CD14-positive monocyte (primary cell): ENCODE measurements around the gene PLXND1. TPM values are rescaled to one million over a fixed set of nuclear protein-coding genes. Genes with fewer than 3 reads are reported as not detected.

ENCODE experiments used
- DNase-seq, 3 donors: peaks; one replicate each; pipeline ENCODE4 v3.0.0-alpha.2; 2011 to 2022
- H2AFZ ChIP-seq: 2 replicates; pipeline ENCODE4 v1.6.0; 2012; ENCODE audit warnings: mild to moderate bottlenecking, low read depth, low read length, inconsistent platforms; ENCODE audit not compliant: insufficient read depth, poor library complexity, severe bottlenecking
- H3K27ac ChIP-seq, 2 donors: 1 replicate in 1 of 2; 2 replicates in 1 of 2; pipeline ENCODE4 v1.5.1; 2012 to 2013; ENCODE audit warnings: low read length in 2 of 2, control low read depth in 1 of 2, inconsistent platforms in 1 of 2, low read depth in 1 of 2, mild to moderate bottlenecking in 1 of 2
- H3K27me3 ChIP-seq, 2 donors: one replicate each; pipeline versions ENCODE4 v1.6.0 to v1.6.1; 2011 to 2013; ENCODE audit warnings: low read length in 2 of 2; ENCODE audit not compliant: control insufficient read depth in 2 of 2, insufficient read depth in 2 of 2
- H3K36me3 ChIP-seq, 2 donors: replicated peaks in 1 of 2; 1 replicate in 1 of 2; 2 replicates in 1 of 2; pipeline versions ENCODE4 v1.5.1 to v1.6.1; 2012 to 2013; ENCODE audit warnings: low read length in 2 of 2, control low read depth in 1 of 2, inconsistent platforms in 1 of 2, mild to moderate bottlenecking in 1 of 2; ENCODE audit not compliant: insufficient read depth in 2 of 2, control insufficient read depth in 1 of 2
- H3K4me1 ChIP-seq, 2 donors: 1 replicate in 1 of 2; 2 replicates in 1 of 2; pipeline versions ENCODE4 v1.5.1 to v1.6.1; 2012 to 2013; ENCODE audit warnings: low read length in 2 of 2, control low read depth in 1 of 2, inconsistent platforms in 1 of 2, mild to moderate bottlenecking in 1 of 2, moderate library complexity in 1 of 2; ENCODE audit not compliant: insufficient read depth in 2 of 2, control insufficient read depth in 1 of 2
- H3K4me2 ChIP-seq: replicated peaks from 2 replicates; pipeline ENCODE3; 2012; ENCODE audit warnings: low read length, moderate library complexity, mild to moderate bottlenecking; ENCODE audit not compliant: poor library complexity, severe bottlenecking; ENCODE audit errors: extremely low read depth
- H3K4me3 ChIP-seq, 3 experiments: fragments of 200-600 bp in 1 of 3; sonication (generic) in 1 of 3; replicated peaks in 1 of 3; 1 replicate in 2 of 3; 2 replicates in 1 of 3; pipeline ENCODE4 v1.5.1; 2011 to 2013; ENCODE audit warnings: low read length in 3 of 3, mild to moderate bottlenecking in 3 of 3, control low read depth in 2 of 3, low read depth in 2 of 3, inconsistent platforms in 1 of 3, moderate library complexity in 1 of 3
- H3K79me2 ChIP-seq: 2 replicates; pipeline ENCODE4 v1.6.0; 2012; ENCODE audit warnings: mild to moderate bottlenecking, control low read depth, inconsistent platforms, low read length, moderate library complexity; ENCODE audit not compliant: insufficient read depth
- H3K9ac ChIP-seq: 2 replicates; pipeline ENCODE4 v1.6.0; 2017; ENCODE audit warnings: low read length, mild to moderate bottlenecking; ENCODE audit not compliant: insufficient read depth, poor library complexity, severe bottlenecking
- H3K9me3 ChIP-seq, 2 donors: replicated peaks in 1 of 2; 1 replicate in 1 of 2; 2 replicates in 1 of 2; pipeline versions ENCODE4 v1.5.1 to v1.6.1; 2012 to 2013; ENCODE audit warnings: low read length in 2 of 2, control low read depth in 1 of 2; ENCODE audit not compliant: control insufficient read depth in 1 of 2, insufficient read depth in 1 of 2
- H4K20me1 ChIP-seq: 2 replicates; pipeline ENCODE4 v1.6.0; 2012; ENCODE audit warnings: mild to moderate bottlenecking, low read length, control low read depth, moderate library complexity; ENCODE audit not compliant: insufficient read depth
- H3K27ac Mint-ChIP-seq, 7 donors: one replicate each; pipeline ENCODE4 v1.8.0; 2020; ENCODE audit warnings: mild to moderate bottlenecking in 7 of 7, mixed read lengths in 7 of 7, moderate library complexity in 6 of 7, inconsistent platforms in 2 of 7
- H3K27me3 Mint-ChIP-seq, 3 donors: one replicate each; pipeline ENCODE4 v1.8.0; 2021 to 2022; ENCODE audit warnings: low read depth in 3 of 3, mild to moderate bottlenecking in 3 of 3, mixed read lengths in 3 of 3, moderate library complexity in 3 of 3, inconsistent platforms in 1 of 3
- H3K36me3 Mint-ChIP-seq, 2 donors: one replicate each; pipeline ENCODE4 v1.8.0; 2020; ENCODE audit warnings: mixed read lengths in 2 of 2, inconsistent platforms in 1 of 2, mild to moderate bottlenecking in 1 of 2
- H3K4me1 Mint-ChIP-seq: one replicate; pipeline ENCODE4 v1.8.0; 2020; ENCODE audit warnings: mild to moderate bottlenecking, mixed read lengths
- H3K4me3 Mint-ChIP-seq, 2 donors: one replicate each; pipeline ENCODE4 v1.8.0; 2020; ENCODE audit warnings: mild to moderate bottlenecking in 2 of 2, mixed read lengths in 2 of 2, moderate library complexity in 1 of 2
- H3K9me3 Mint-ChIP-seq, 7 donors: one replicate each; pipeline ENCODE4 v1.8.0; 2020 to 2022; ENCODE audit warnings: mixed read lengths in 7 of 7, mild to moderate bottlenecking in 6 of 7, moderate library complexity in 6 of 7, inconsistent platforms in 2 of 7
- CTCF ChIP-seq: fragments of 200-600 bp; IDR thresholded peaks from one replicate; pipeline ENCODE4 v1.8.0; 2022; ENCODE audit warnings: antibody characterized with exemption, mild to moderate bottlenecking
- WGBS: methylation state at CpG from one replicate; pipeline ENCODE4 v1.1.5; 2013; ENCODE audit warnings: missing lambda C conversion rate; ENCODE audit not compliant: insufficient coverage; 5-methylcytosine and 5-hydroxymethylcytosine counted together
- intact Hi-C, 2 donors: fragments of 100-400 bp; cut with micrococcal nuclease; formaldehyde crosslinking; loops; one replicate each; pipeline versions ENCODE4 v1.15.0 to v1.15.1; 2023
- polyA plus RNA-seq, 3 donors: library from polyadenylated mRNA; depleted of rRNA in 1 of 3; unstranded in 2 of 3; stranded (reverse) in 1 of 3; fragments of 300-500 nt in 2 of 3; fragments of >200 nt in 1 of 3; fragmentation: Illumina TruSeq in 2 of 3; gene quantifications; 1 replicate in 2 of 3; 2 replicates in 1 of 3; pipeline ENCODE4 v1.2.3, GENCODE V29; 2012 to 2021

PLXND1 gene
- polyA plus RNA-seq, 3 donors: 7.1 to 170 (median 9.9) TPM

- no peak for DNase-seq
- Histone ChIP-seq H3K79me2 (no peaks in the 10 kb centered on the region), H3K4me1 (no peaks in the 10 kb centered on the region), H3K9me3 (no peaks in the 10 kb centered on the region), H4K20me1 (no peaks in the 10 kb centered on the region), H3K27ac (no peak overlapping the region), H3K4me2 (no peak overlapping the region), H3K27me3 (no peaks in the 10 kb centered on the region), H3K36me3 (no peaks in the 10 kb centered on the region), H3K9ac (no peak overlapping the region), H2AFZ (no peak overlapping the region), H3K4me3 (no peak overlapping the region)
- Mint-ChIP-seq H3K27me3 (peaks cover 3 to 5% (median 4%) of the 10 kb centered on the region in 3 donors), H3K9me3 (no peaks in the 10 kb centered on the region), H3K4me1 (peaks cover 1% of the 10 kb centered on the region), H3K4me3 (no peak overlapping the region), H3K27ac (no peak overlapping the region), H3K36me3 (no peaks in the 10 kb centered on the region)
- WGBS: 96% methylated on average over 8 of the region's 8 CpGs
- intact Hi-C loops: no loop called here
- no peak for TF ChIP-seq CTCF
Measured at GRCh38 chr3:129539206-129539605, 67.3 kb downstream of the PLXND1 start.

GRCh38 chr3:129536804-129537203 lies 69.7 kb downstream of the PLXND1 start:
- Mint-ChIP-seq H3K27me3 (peaks cover 2 to 5% (median 3%) of the 10 kb centered on the region in 3 donors), H3K27ac (no peak overlapping the region), H3K36me3 (no peaks in the 10 kb centered on the region), H3K4me3 (no peak overlapping the region), H3K9me3 (no peaks in the 10 kb centered on the region), H3K4me1 (peaks cover 1% of the 10 kb centered on the region)
- H3K79me2 ChIP-seq: no peaks in the 10 kb centered on the region
- H4K20me1 ChIP-seq: no peaks in the 10 kb centered on the region
- H3K4me3 ChIP-seq: no peak overlapping the region
- no peaks in the 10 kb centered on the region for H3K4me1 ChIP-seq
- DNase-seq: no peak
- no peak overlapping the region for H3K4me2 ChIP-seq
- no peaks in the 10 kb centered on the region for H3K9me3 ChIP-seq
- TF ChIP-seq CTCF: no peak
- WGBS: 100% methylated on average over 1 of the region's 3 CpGs
- intact Hi-C loops: no loop called here
- no peak overlapping the region for H3K27ac ChIP-seq
- no peaks in the 10 kb centered on the region for H3K36me3 ChIP-seq
- H3K27me3 ChIP-seq: no peaks in the 10 kb centered on the region
- no peak overlapping the region for H3K9ac ChIP-seq
- no peak overlapping the region for H2AFZ ChIP-seq
